GM12875 (cell line): ENCODE measurements around the gene RIN3.

Source experiments
- H3K4me3 ChIP-seq: one replicate; pipeline ENCODE4 v1.5.1; 2011; ENCODE audit warnings: low read depth, low read length, control low read depth
- CTCF ChIP-seq: IDR thresholded peaks from 2 replicates; pipeline ENCODE4 v1.5.1; 2011; ENCODE audit warnings: low read depth, mild to moderate bottlenecking, control low read depth, inconsistent platforms, low read length, moderate library complexity, borderline replicate concordance; ENCODE audit not compliant: insufficient read depth

Gene RIN3

GRCh38 chr14:92696366-92696765, 182.8 kb downstream of the RIN3 start:
- H3K4me3 ChIP-seq, result no peak overlapping the region
- no peak for TF ChIP-seq CTCF

DNA sequence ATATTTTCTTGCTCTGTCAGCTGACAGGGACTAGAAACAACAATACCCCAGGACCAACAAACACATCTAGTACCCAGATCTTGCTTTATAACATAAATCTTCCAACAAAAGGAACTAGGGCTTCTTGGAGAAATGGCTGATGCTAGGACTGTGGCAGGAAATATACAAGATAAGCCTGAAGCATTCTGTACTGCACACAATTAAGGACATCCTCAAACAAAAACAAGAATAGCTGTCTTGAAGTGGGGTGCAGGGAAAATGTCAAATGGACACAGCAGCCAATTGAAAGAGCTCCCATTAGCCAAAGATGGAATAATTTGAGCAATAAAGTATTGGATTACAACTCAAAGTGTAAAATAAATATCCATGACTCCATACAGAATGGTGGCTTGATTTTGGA, 184.8 kb downstream of the RIN3 start:
- H3K4me3 ChIP-seq, result no peak overlapping the region
- no peak for TF ChIP-seq CTCF

DNA sequence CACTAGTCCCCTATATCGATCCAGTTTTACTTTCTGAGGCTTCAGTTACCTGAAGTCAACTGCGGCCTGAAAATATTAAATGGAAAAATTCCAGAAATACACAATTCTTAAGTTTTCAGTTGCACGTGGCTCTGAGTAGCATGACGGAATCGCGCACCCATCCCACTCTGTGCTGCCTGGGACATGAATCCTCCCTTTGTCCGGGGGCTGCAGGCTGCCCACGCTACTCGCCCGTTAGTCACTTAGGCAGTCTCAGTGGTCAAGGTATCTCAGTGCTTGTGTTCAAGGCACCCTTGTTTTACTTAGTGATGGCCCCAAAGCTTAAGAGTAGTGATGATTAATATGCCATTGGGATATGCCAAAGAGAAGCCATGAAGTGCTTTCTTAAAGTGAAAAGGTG, 188.2 kb downstream of the RIN3 start:
- no peak overlapping the region for H3K4me3 ChIP-seq
- TF ChIP-seq CTCF, result no peak

DNA sequence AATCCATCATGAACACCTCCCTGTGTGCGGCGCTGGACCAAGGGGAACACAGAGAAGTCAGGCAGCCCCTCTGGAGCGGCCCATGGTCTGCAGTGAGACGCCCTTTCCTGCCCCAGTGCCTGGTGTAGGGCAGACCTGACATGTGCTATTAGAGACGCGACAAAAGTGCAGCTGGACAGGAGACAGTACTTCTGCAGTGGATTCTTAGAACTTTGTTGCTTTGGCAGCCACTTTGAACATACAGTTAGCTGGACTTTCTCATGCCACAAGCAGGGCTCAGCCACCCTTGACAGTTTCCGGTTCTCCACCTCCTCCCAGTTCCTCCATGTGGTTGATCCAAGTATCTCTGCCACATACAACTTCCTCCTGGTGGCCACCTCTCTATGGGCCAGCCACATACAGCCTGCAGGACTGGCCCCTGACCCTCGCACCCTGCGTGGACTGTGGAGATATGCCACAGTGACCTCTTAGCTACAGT, 188.9 kb downstream of the RIN3 start:
- H3K4me3 ChIP-seq, result no peak overlapping the region
- no peak for TF ChIP-seq CTCF

DNA sequence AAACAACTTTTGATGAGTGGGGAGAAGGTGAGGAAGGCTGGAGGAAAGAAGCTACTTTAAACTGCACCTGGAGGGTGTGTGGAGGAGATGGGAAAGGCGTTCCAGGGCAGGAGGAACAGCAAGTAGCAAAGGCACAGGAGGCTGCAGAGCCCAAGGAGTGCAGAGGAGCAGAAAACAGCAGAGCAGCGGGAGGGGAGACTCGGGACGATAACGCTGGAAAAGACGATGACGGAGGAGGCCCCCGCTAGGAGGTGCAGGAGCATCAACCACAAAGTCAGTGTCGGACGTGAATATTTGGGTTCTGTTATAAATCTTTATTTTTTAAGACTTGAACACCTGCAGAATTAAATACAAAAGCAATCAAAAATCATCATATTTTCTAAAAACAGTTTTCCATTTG, 189.9 kb downstream of the RIN3 start:
- no peak for TF ChIP-seq CTCF
- H3K4me3 ChIP-seq, result no peak overlapping the region

- no peak overlapping the region for H3K4me3 ChIP-seq
- TF ChIP-seq CTCF, result no peak
These were observed 190.6 kb downstream of the RIN3 start for GRCh38 chr14:92704036-92704804.

- H3K4me3 ChIP-seq, result no peak overlapping the region
- no peak for TF ChIP-seq CTCF
These were observed 191.2 kb downstream of the RIN3 start for GRCh38 chr14:92704821-92705220.
